C4-2B (cell line): ENCODE results near the gene SREBF2.

ENCODE experiments used
- CTCF ChIP-seq: fragments of 450-650 bp; conservative IDR thresholded peaks from 2 replicates; pipeline ENCODE4 v1.5.1; 2017; ENCODE audit warnings: mild to moderate bottlenecking
- ZFX ChIP-seq: fragments of 450-650 bp; IDR thresholded peaks from 2 replicates; pipeline ENCODE4 v1.6.1; 2017

GRCh38 chr22:41914611-41915034, 81.7 kb downstream of the SREBF2 start:
- TF ChIP-seq CTCF = no peak
- TF ChIP-seq ZFX = 0 out of 2 replicates have a peak, but pooled peaks have one; percentile 19
